Panc1 (cell line): ENCODE results near the gene DLL3.
"Not testable (repeated sequence)": the region's sequence is repeated elsewhere in the genome, so short reads cannot be mapped to it uniquely, and the experiment has no call there.

Experiments used
- CTCF ChIP-seq: fragments of 450-650 bp; IDR thresholded peaks from 2 replicates; pipeline ENCODE4 v1.5.1; 2017; ENCODE audit warnings: mild to moderate bottlenecking
- POLR2AphosphoS5 ChIP-seq: IDR thresholded peaks from 2 replicates; pipeline ENCODE4 v1.6.1; 2012; ENCODE audit warnings: mild to moderate bottlenecking, low read depth, low read length, moderate library complexity
- REST ChIP-seq, 2 experiments: IDR thresholded peaks; 2 replicates each; pipeline ENCODE4 v1.6.1; 2011 to 2012; ENCODE audit warnings: low read depth in 2 of 2, control low read depth in 1 of 2, low read length in 1 of 2, mild to moderate bottlenecking in 1 of 2, moderate library complexity in 1 of 2; ENCODE audit not compliant: insufficient read depth in 1 of 2
- SIN3A ChIP-seq: IDR thresholded peaks from 2 replicates; pipeline ENCODE4 v1.6.1; 2012; ENCODE audit warnings: low read depth, mild to moderate bottlenecking, low read length, moderate library complexity, borderline replicate concordance; ENCODE audit not compliant: insufficient read depth
- TCF7L2 ChIP-seq: IDR thresholded peaks from 2 replicates; pipeline ENCODE4 v1.6.1; 2011; ENCODE audit warnings: mild to moderate bottlenecking, low read depth, low read length, inconsistent platforms

GRCh38 chr19:39479319-39479801 lies 19.4 kb upstream of the DLL3 start:
- not testable (repeated sequence) for TF ChIP-seq CTCF; REST (IDR thresholded peaks at IDR 0.05; ENCODE audit: insufficient read depth in 1 of 2, low read depth in 2 of 2, low read length in 1 of 2); SIN3A; TCF7L2; POLR2AphosphoS5
